22Rv1 (cell line): ENCODE data around the gene B9D1.

ENCODE experiments used
- H3K27ac ChIP-seq: fragments of 450-650 bp; 2 replicates; pipeline ENCODE4 v1.5.1; 2017
- CTCF ChIP-seq: fragments of 450-650 bp; IDR thresholded peaks from 2 replicates; pipeline ENCODE4 v1.5.1; 2017; ENCODE audit warnings: mild to moderate bottlenecking
- ZFX ChIP-seq: fragments of 450-650 bp; IDR thresholded peaks from 2 replicates; pipeline ENCODE4 v1.6.1; 2017; ENCODE audit warnings: antibody characterized with exemption, borderline replicate concordance

Gene B9D1

GRCh38 chr17:19372439-19372838, 9.9 kb upstream of the B9D1 start:
- TF ChIP-seq ZFX (no peak), CTCF (no peak)
- no peak overlapping the region for H3K27ac ChIP-seq

- no peak for TF ChIP-seq CTCF
- H3K27ac ChIP-seq = no peak overlapping the region
These were observed 9.5 kb upstream of the B9D1 start for GRCh38 chr17:19372011-19372370.

- TF ChIP-seq CTCF (no peak), ZFX (no peak)
- H3K27ac ChIP-seq = no peak overlapping the region
These were observed 8.9 kb upstream of the B9D1 start for GRCh38 chr17:19371259-19372010.

- TF ChIP-seq ZFX (no peak), CTCF (no peak)
- no peak overlapping the region for H3K27ac ChIP-seq
These were observed 8.0 kb upstream of the B9D1 start for GRCh38 chr17:19370493-19370960.

DNA sequence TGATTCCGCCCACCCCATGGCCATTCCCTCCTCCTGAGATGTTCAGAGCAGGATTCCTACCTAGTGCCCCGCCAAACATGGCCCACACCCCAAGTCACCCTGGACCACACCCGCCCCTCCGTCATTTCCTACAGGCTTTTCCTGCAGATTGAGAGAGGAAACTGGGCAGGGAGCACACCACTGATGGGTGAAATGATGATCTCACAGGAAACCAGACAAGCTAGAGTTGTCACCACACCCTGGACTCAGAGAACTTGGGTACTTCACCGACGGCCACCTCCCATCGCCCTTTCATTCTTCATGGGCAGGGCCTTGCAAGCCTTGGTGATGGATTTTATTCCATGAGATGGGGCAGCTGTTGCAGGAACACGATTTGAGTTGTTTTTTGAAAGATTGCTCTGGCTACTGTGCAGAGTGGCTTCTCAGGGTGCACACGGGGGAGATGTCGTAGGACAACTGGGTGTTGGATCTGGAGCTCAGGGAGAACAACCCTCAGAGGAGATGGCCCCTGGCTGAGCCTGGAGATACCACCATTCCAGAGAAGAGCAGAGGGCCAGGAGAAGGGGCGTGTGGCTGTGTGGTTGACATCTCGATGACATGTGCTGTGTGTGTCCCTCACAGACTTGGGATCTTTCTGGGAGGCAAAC, 7.4 kb upstream of the B9D1 start:
- no peak overlapping the region for H3K27ac ChIP-seq

DNA sequence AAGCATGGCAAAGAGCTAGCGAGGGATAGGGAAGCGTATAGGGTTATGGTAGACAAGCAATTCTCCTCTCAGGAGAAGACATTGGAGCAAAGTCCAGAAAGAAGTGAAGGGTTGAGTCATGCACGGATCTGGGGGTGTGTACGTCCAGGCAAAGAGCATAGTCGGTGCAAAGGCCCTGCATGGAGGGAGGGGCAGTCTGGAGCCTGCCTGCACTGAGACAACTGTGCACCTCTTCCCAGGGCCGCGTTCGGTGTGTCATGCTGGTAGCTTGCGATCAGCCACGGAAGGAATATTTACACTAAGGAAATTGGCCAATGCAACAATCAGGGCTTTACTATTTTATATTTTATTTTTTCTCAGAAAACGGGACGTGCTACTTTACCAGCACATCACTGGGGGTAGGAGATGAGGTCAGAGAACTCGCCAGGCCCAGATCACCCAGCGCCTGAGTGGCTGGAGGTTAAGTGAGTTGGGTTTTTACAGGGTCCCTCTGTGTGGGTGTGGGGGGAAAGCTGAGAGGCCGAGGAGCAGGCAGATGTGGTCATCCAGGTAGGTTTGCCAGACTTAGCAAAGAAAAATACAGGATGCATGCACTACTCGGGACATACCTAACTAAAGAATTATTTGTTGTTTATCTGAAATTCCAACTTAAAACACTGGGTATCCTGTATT, 6.7 kb upstream of the B9D1 start:
- no peak for TF ChIP-seq ZFX
- TF ChIP-seq CTCF = no peak
- no peak overlapping the region for H3K27ac ChIP-seq

More for the DNA sequence above, 7.4 kb upstream of the B9D1 start:
- TF ChIP-seq CTCF = no peak

DNA sequence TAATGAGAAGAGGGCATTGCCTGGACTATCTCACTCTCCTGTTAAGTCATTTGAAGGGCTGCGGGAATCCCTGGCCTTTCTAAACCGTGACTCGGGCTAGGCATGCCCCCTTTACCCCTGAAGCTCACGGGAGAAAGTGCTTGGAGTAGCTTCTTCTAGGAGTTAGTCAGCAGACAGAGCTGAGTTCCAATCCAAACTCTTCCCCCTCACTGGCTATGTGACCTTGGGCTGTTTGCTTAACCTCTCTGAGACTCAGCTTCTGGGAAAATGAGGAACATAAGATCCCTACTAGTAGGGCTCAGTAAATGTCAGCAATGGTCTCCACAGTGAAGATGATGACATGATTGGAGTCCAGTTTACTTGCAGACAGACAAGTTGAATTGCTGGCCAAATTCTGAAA, 5.7 kb upstream of the B9D1 start:
- no peak for TF ChIP-seq CTCF
- TF ChIP-seq ZFX = no peak
- no peak overlapping the region for H3K27ac ChIP-seq
